Skin epidermis (tissue), 12 donors: ENCODE data around the gene TMEM161A.
"Not testable (repeated sequence)": the region's sequence is repeated elsewhere in the genome, so short reads cannot be mapped to it uniquely, and the experiment has no call there.

Experiments used
- H3K27ac ChIP-seq, 21 experiments: fragments of 200-600 bp; sonication (generic) in 11 of 21; one replicate each; pipeline ENCODE4 v1.5.0; 2020; ENCODE audit warnings: mild to moderate bottlenecking in 3 of 21, inconsistent platforms in 2 of 21, moderate library complexity in 2 of 21
- H3K4me3 ChIP-seq, 7 experiments: fragments of 200-600 bp; sonication (generic) in 2 of 7; one replicate each; pipeline ENCODE4 v1.5.0; 2020; ENCODE audit warnings: inconsistent platforms in 2 of 7, mild to moderate bottlenecking in 2 of 7, moderate library complexity in 1 of 7

TMEM161A gene

GRCh38 chr19:19103167-19103566, 35.1 kb downstream of the TMEM161A start:
- no peak overlapping the region for H3K4me3 ChIP-seq
- no peak overlapping the region for H3K27ac ChIP-seq

DNA sequence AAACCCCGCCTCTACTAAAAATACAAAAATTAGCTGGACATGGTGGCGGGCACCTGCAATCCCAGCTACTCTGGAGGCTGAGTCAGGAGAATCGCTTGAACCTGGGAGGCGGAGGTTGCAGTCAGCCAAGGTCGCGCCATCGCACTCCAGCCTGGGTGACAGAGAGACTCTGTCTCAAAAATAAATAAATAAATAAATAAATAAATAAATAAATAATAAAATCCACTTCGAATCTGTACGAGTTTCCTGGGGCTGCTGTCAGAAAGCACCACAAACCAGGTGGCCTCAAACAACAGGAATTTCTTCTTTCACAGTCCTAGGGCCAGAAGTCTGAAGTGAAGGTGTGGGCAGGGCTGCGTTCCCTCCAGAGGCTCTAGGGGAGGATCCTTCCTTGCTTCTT, 35.7 kb downstream of the TMEM161A start:
- not testable (repeated sequence) for H3K4me3 ChIP-seq

DNA sequence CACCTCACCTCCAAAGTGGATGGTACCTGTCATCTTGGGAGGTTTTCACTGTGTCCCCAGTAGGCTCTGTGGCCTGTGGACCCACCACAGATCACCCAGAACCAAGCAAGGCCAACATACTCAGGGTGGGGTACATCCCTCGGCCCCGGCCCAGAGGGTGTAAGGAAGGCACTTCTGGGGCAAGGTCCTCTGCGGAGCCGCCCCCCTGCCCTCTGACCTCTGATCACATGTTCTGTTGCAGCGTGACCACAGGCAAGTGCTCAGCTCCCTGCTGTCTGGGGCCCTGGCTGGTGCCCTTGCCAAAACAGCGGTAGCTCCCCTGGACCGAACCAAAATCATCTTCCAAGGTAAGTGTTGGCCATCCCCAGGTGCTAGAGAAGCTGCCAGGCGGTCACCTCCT, 36.7 kb downstream of the TMEM161A start:
- Histone ChIP-seq H3K27ac (no peak overlapping the region), H3K4me3 (no peak overlapping the region)

More for the DNA sequence above, 35.7 kb downstream of the TMEM161A start:
- H3K27ac ChIP-seq, result not testable (repeated sequence)

- H3K27ac ChIP-seq, result no peak overlapping the region
These were observed 39.3 kb downstream of the TMEM161A start for GRCh38 chr19:19098703-19099632.

DNA sequence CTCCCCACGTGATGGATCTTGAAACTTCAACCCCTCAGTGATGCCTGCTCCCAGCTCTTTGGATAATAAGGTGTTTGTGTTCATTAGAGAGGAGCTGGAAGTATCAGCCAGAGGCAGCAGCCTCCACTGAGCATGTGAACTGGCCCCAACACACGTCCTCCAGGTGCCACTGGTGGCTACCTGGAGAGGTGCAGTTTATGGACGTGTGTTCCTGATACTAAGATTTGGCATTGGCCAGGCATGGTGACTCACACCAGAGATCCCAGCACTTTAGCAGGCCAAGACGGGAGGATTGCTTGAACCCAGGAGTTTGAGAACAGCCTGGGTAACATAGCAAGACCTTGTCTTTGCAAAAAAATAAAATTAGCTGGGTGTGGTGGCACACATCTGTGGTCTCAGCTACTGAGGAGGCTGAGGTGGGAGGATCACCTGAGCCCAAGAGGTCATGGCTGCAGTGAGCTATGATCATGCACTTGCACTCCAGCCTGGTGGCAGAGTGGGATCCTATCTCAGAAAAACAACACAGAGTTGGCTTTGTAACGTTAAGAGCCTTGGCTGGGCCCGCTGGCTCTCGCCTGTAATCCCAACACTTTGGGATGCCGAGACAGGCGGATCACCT, 40.1 kb downstream of the TMEM161A start:
- Histone ChIP-seq H3K4me3 (no peak overlapping the region), H3K27ac (no peak overlapping the region)

More at GRCh38 chr19:19098703-19099632, 39.3 kb downstream of the TMEM161A start:
- H3K4me3 ChIP-seq, result no peak overlapping the region

DNA sequence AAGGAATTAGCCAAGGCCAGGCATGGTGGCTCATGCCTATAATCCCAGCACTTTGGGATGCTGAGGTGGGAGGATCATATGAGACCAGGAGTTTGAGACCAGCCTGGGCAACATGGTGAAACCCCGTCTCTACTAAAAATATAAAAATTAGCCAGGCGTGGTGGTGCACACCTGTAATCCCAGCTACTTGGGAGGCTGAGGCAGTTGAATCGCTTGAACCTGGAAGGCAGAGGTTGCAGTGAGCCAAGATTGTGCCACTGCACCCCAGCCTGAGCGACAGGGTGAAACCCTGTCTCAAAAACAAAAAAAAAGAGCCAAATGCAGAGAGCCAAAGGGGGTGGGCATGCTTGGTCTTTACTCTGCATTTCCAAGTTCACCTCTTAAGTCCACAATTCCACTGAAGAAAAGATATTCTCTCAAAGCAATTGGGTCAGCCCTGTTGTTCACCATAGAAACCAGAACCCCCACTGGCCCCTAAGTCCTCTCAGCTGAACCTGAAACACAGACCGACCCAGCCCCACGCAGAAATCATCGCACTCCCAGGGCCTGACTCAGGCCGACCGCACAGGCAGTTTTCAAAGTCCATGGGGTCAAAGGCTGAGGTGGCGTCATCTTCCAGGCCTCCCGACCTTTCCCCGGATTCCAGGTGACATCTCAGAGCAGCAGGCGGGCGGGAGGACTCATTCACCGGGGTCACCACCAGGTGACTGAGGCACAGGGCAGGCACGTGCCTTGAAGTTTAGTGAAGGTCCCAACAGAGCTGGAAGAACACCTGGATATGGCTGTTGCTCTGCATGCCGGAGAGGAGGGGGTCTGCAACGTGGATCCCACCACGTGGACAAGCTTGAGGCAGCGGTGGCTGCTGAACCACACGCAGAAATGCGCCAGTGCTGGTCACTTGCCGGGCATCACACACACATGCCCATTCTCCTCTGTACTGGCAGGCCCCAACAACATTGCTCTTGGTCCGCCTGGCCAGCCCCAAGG, 41.3 kb downstream of the TMEM161A start:
- Histone ChIP-seq H3K27ac (no peak overlapping the region), H3K4me3 (no peak overlapping the region)

- H3K27ac ChIP-seq, result no peak overlapping the region
These were observed 42.6 kb downstream of the TMEM161A start for GRCh38 chr19:19095691-19096090.

DNA sequence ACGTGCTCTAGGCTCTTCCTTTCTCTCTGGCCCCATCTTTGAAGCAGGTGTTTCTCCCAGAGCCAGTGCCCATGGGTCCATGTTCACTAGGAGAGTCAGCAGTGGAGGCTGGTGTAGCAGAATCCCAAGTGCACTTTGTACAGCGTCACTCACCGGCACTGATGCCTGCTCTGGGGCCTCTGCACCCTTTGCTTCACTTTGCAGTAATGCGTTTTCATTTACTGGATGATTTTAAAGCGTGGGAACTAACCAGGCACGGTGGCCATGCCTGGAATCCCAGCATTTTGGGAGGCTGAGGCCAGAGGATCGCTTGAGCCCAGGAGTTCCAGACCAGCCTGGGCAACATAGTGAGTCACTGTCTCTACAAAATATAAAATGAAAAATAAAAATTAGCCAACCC, 43.8 kb downstream of the TMEM161A start:
- Histone ChIP-seq H3K4me3 (no peak overlapping the region), H3K27ac (no peak overlapping the region)

More at GRCh38 chr19:19095691-19096090, 42.6 kb downstream of the TMEM161A start:
- H3K4me3 ChIP-seq, result no peak overlapping the region

DNA sequence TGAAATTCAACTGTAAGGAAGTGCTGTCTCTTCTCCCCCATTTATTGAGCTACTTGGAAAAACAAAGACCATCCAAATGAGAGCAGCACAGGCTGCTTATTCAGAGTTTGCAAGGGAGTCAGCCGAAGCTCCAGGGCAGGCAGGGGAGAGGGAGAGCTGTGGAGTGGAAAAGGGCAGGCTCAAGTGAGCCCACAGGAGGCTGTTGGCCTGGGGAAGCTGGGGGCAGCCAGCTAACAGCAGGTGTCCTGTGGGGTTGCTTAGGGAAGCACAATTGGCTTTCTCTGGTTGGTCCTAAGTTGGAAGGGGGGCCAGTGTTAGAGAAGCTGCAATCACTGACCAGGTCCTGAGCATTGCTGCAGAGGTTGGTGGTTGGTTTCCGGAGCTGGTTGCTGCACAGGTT, 50.6 kb downstream of the TMEM161A start:
- Histone ChIP-seq H3K27ac (no peak overlapping the region), H3K4me3 (no peak overlapping the region)

- no peak overlapping the region for H3K27ac ChIP-seq
- H3K4me3 ChIP-seq, result no peak overlapping the region
These were observed 54.7 kb downstream of the TMEM161A start for GRCh38 chr19:19083413-19084178.

GRCh38 chr19:19081642-19082151, 56.6 kb downstream of the TMEM161A start:
- H3K4me3 ChIP-seq, result no peak overlapping the region
- H3K27ac ChIP-seq, result no peak overlapping the region

GRCh38 chr19:19079571-19079970, 58.7 kb downstream of the TMEM161A start:
- Histone ChIP-seq H3K4me3 (no peak overlapping the region), H3K27ac (no peak overlapping the region)

DNA sequence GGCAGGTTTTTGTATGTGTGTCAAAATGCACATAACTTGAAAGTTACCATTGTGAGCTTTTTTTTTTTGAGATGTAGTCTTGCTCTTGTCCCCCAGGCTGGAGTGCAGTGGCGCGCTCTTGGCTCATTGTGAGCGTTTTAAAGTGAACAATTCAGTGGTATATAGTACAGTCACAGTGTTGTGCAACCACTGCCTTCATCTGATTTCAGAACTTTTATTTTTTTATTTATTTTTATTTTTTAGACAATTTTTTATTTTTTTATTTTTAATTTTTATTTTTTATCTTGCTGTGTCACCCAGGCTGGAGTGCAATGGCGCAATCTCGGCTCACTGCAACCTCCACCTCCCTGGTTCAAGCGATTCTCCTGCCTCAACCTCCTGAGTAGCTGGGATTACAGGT, 59.5 kb downstream of the TMEM161A start:
- H3K4me3 ChIP-seq, result no peak overlapping the region
- no peak overlapping the region for H3K27ac ChIP-seq

DNA sequence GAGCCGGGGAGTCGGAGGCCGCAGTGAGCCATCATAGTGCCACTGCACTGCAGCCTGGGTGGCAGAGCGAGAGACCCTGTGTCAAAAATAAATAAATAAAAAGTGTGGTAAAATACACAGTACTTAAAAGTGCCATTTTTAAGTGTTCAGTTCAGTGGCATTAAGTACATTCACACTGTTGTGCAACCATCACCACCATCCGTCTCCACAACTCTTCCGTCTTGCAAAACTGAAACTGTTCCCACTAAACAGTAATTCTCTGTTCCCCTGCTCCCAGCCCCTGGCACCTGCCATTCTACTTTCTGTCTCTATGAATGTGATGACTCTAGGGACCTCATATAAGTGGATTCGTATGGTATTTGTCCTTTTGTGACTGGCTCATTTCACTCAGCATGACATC, 61.2 kb downstream of the TMEM161A start:
- H3K4me3 ChIP-seq, result no peak overlapping the region
- no peak overlapping the region for H3K27ac ChIP-seq

DNA sequence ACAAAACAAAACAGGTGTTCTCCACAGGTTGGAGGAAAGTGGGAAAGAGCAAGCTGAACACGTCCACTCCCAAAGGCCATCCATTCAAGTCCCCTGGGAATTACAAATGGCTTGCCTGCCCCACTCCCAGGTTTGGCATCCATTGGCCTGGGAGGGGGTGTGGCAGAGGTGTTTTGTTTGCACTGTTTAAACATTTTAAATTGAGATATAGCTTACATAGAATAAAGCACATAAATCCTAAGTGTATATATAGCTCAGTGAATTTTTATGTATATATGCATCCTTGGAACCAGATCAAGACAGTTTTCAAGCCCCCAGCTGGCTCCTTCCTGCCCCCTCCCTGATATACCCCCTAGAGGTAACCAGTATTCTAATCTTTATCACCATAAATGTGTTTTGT, 61.8 kb downstream of the TMEM161A start:
- H3K4me3 ChIP-seq, result no peak overlapping the region
- no peak overlapping the region for H3K27ac ChIP-seq

- no peak overlapping the region for H3K4me3 ChIP-seq
- no peak overlapping the region for H3K27ac ChIP-seq
These were observed 63.2 kb downstream of the TMEM161A start for GRCh38 chr19:19075126-19075525.

- no peak overlapping the region for H3K4me3 ChIP-seq
- H3K27ac ChIP-seq, result no peak overlapping the region
These were observed 63.9 kb downstream of the TMEM161A start for GRCh38 chr19:19074196-19074882.

DNA sequence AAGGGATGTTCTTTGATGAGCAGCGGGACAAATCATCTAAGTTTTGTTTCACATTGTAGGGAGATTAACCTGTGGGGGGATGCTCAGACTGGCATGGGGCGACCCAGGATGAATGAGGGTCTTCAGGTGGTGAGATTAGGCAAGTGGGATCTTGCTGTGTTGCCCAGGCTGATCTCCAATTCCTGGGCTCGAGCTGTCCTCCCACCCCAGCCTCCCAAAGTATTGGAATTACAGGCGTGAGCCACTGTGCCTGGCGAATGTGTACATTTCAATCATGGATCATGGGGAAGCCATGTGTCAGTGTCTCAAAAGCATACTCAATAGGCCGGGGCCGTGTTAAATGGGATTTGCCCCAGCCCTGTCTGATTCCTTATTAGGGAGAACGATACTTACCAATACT, 66.4 kb downstream of the TMEM161A start:
- no peak overlapping the region for H3K4me3 ChIP-seq
- H3K27ac ChIP-seq, result no peak overlapping the region
